ENCODE measurements around the gene PKP1.

Gene PKP1

DNA sequence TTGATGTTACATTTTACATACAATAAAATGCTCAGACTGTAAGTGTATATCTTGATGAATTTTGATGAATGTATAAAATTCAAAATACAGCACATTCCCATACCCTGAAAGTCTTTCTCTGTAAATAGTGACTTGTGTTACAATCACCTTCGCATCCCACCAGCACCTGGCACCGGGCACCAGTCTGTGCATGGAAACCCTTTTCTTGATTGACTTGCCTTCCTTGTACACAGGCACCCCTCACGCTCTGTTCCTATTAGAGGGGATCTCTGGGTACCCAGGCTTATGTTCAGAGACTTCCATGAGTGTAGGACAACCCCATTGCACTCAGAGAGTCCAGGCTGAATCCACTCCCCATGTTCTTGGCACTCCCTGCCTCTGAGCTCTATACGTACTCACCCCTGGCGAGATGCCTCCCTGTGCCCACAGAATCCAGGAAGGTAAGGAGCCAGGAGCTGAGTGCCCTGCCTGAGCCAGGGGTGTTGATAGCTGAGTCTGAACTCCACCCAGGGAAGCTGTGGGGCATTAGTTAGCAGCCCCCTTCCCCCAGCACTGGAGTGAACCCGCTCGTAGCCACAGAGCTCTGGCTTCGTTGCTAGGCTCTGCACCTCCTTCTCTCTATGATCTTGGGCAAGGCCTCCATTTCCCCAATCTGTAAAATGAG, 22.5 kb upstream of the PKP1 start:
- DNase-seq: no peak

- no peak for DNase-seq
These were observed 21.3 kb upstream of the PKP1 start for GRCh38 chr1:201261771-201262547.

GRCh38 chr1:201262963-201263608, 20.2 kb upstream of the PKP1 start:
- DNase-seq: no peak

- no peak for DNase-seq
These were observed 19.2 kb upstream of the PKP1 start for GRCh38 chr1:201264072-201264471.

DNA sequence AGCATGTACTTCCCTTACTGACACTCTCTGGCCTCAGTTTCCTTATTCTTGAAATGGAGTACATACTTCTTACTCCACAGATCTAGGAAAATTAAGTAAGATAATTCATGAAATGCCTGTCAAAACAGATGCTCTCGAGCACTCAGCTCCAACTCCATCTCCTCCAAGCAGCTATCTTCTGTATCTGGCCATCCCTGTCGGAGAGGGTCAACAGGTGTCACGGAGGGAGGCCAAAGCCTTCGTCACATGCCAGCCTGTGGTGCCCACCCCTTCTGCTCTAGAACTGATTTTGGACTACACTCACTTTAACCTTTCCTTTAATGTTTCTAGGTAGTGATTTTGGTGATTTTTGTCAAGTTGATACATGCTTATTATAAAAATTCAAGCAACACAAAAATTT, 18.8 kb upstream of the PKP1 start:
- no peak for DNase-seq

DNA sequence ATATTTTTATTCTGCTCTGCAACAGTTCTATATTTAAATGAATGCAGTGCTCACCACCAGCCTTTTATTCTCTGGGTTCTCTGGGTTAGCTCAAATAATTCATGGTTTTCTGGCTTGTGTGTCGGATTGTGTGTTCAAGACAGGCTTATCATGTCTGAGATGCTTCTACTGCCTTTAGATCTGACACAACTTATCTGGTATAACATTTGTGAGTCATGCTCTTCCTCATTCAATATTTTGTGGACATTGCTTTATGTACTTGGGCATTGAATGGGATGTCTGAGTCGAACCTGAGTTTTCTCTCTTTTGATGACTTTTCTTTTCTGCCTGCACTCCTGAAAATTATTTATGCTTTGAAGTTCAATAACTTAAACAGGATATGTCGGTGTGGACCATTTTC, 17.6 kb upstream of the PKP1 start:
- DNase-seq: no peak

DNA sequence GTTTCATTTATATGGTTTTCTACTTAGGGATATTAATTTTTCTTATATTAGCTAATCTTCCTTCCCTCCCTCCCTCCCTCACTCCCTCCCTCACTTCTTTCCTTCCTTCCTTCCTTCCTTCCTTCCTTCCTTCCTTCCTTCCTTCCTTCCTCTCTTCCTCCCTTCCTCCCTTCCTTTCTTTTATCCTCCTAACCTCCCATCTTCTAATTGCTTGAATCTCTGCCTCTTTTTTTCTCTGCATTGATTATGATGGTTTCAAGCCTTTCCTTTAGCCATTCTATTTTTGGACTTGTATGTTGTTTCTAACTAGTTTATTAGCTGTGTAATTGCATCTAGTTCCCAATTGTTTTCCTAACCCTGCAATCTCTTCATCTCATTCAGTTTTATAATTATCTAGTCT, 17.0 kb upstream of the PKP1 start:
- DNase-seq: no peak

DNA sequence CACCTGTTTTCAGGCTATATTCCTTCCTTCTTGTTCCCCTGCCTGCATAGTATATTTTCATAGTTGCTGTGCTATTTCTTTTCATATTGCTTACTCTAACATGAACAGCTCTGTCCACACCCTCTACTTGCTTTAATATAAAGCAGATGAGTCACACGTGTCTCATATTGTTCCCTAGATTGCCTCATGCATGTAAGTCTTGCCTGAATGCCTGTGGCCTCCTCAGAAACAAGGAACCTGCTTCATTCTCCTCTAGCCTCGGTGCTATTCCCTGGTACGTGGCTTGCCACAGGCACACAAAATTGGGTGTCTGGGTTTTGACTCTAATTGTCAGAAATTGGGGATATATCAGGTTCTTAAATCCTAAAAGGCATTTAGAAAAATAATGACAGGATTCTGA, 16.5 kb upstream of the PKP1 start:
- no peak for DNase-seq

GRCh38 chr1:201267481-201268229, 15.7 kb upstream of the PKP1 start:
- DNase-seq: no peak

DNA sequence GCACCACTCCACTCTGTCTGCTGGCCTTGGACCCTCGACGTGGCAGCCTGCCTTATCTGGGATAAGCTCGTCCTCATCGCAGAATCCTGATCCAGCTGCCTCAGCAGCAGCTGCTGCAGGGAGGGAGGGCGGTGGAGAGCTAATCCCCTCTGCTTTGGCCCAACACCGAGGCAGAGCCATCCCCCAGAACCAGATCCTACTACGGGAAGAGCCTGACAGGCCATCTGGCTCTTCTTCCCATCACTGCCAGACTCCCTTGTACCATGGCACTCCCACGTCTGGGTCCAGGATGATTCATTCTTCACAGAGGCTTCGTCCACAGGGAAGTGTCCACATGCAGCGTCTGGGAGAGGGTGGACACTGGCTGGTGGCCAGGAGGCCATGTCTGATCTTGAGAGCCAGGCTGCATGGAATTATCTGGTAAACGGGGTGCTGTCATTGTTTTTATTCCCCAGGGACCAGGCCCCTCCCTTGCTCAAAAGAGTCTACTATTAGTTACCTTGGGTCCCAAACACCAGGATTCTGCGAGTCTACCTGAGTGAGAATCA, 14.6 kb upstream of the PKP1 start:
- no peak for DNase-seq

DNA sequence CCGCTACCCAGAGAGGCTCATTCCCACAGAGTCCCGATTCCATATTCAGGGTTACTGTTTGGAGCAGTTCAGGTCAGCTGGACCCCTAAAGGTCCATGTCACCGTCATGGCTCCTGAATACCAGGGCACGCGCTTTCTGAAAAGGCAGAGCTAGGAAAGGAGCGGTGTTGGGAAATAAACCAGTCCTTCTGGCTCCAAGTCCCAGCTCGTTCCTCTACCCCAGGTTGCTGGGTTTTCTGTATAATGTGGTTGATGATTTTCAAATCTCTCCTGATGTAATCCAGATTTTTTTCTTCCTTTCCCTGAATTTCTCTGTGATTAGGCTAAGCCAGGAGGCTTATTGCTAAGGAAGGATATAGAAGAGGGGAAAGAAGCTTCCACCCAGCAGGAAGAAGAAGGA, 14.0 kb upstream of the PKP1 start:
- no peak for DNase-seq

DNA sequence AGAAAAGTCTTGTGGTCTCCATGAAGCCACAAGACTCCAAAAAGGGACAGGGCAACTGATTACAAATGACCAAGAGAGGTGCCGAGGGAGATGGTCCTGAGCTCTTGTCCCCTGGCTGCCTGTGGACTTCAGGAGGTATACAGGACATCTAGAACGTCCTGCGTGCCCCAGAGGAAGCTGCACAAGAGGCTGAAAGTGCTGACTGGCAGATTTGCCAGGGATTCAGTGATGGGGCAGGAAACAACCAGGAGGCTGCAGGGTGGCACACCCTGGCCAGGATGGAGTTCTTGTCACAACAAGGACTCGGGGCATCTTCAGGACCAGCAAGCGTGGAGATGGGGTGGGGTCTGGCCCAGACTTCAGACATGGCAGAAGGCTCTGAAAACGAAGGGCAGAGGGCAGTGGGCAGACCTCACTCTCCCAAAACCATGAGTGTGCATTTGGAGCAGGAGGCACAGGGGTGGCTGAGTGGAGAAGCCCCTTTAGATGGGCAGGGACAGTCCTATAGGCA, 13.4 kb upstream of the PKP1 start:
- no peak for DNase-seq

DNA sequence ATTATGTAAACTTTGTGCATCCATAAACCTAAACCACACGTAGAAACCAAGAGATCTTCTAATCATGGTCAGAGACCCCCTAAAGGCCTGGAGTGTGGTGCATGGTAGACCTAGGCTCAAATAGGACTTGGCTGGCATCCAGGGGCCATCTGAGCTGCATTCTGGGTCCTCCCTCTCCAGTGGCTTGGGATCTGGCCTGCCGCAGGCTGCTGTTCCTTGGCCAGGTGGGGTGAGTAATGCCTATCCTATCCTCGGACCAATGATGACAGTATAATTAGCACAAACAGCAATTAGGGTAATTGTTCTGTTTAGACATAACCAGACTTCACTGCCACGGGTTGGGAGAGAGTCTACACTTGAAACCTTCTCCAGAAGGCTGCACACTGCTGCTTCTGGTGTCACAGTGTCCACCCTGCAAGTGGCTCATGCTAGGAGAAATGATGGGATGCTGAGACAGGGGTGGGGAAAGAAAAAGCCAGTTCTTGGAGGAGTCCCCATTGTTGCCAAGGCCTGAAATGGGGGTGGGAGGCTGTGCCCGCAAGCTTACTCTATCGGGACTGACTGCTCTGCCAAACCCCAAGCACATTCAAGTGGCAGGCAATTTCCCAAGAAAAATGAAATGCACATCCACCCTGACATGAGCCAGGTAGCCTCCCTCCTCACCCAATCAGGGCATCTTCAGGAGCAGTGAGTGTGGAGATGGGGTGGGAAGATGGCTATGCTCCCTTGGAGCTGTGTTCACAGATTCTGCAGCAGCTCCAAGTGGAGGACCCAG, 12.5 kb upstream of the PKP1 start:
- DNase-seq: no peak

DNA sequence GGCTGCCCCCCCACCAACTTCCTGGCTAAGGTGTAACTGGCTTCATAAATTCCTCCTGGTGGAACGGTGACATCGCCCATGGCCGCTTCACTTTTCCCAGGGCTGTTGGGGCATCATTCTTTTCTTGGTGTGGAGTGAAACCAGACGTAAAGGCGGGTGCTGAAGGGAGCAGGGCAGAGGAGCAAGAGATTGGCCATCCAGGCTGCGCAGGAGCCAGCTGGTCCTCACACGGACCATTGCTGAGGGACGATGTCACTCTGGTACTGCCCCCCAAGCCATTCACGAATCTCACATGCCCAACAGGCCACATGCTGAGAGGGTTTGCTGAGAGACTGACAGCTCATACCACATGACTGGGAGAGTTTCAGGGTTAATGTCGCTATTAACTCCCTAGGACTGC, 10.5 kb upstream of the PKP1 start:
- no peak for DNase-seq

- no peak for DNase-seq
These were observed 8.6 kb upstream of the PKP1 start for GRCh38 chr1:201274616-201275252.

- no peak for DNase-seq
These were observed 8.0 kb upstream of the PKP1 start for GRCh38 chr1:201275253-201275666.

GRCh38 chr1:201276891-201277290, 6.4 kb upstream of the PKP1 start:
- DNase-seq: no peak

DNA sequence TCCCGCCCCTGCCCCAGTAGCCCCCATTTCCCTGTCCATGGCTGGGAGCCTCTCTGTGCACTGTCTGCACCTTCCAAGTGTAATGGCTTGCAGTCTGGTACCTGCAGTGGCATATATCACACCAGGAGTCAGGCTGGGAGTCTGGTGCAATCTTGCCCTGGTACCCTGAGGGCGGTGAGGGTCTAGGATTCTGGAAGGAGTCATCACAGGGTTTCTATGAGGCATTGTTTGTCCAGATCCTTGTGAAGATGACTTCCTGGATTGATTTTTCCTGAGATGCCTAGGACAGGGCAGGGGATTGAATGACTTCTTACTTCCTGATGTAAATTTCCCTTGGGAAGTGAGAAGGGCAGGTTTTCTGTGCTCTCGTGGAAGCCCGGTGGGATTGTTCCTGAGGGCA, 5.9 kb upstream of the PKP1 start:
- DNase-seq: no peak

DNA sequence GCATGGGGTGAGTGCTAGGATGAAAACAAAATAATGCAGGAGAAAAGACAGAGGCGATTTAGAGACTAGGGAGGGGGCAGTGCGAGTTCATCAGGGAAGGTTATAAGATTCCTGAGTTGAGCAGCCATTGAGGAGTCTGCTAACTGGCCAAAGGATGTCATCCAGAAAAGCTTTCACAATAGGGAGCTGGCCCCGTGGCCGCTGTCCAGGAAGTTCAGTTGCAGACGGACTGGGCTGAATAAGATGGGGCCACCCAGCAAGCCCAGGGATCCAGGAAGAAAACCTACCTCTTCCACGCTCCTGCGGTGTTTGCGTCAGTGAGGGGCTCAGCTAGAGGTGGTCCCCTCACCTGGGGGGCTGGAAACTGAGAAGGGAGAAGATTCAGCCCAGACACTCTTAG, 4.0 kb upstream of the PKP1 start:
- no peak for DNase-seq

DNA sequence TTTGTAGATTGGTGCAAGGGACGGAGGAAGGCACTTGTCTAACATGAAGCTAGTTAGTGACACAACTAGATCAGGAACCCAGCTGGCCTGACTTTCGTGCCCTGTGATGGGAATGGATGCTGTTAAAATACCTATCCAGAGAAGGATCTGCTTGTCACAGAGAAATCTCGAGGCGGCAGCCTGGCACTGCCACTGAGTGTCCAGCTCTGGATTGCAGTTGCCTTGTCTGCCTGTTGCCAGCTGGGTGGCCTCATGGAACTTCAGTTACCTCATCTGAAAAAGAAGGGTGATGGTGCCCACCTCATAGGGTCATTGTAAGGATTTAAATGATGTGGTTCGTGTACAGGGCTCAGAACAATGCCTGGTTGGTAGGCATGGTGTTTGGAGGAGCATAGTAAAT, 2.4 kb upstream of the PKP1 start:
- DNase-seq: no peak

- no peak for DNase-seq
These were observed 1.7 kb upstream of the PKP1 start for GRCh38 chr1:201281573-201281972.

GRCh38 chr1:201282216-201282615, 1.1 kb upstream of the PKP1 start:
- DNase-seq: no peak
